Measurements from ENCODE around the gene CPXM1. TPM values are rescaled to one million over a fixed set of nuclear protein-coding genes. Genes with fewer than 3 reads are reported as not detected.

The CPXM1 gene
- total and polyA plus RNA-seq, 2 donors (not counting 3 experiments of a cell fraction or from before 2014, with no cell fraction given) = 18.9 to 20.3 TPM

DNA sequence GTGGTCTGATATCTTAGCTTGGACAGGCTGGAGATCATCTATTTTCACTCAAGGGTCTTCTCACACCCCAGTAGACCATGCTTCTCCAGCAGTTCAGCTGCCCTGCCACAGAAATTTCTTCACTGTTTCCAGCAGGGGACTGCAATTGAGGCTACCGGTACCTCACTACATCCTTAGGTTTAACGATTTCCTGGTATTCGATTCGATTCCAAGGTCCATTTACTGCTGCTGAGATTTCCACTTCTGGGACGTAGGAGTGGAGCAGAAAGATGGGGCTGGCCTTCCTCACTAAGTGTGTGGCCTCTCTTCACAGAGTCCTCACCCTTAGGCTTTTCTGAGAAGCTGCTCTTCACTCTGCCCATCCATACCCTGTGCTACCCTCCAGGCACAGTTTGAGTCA is 46.3 kb upstream of the CPXM1 start:
- Histone ChIP-seq H3K27ac (ENCODE audit: insufficient read depth, low read depth, low read length) (no peak overlapping the region), H3K4me1 (ENCODE audit: control insufficient read depth, extremely low read depth, insufficient read depth, low read length) (no peaks in the 10 kb centered on the region), H3K4me3 (replicated peaks in 1 of 3; ENCODE audit: insufficient read depth in 1 of 3, low read depth in 1 of 3, low read length in 3 of 3) (no peak overlapping the region), H2AFZ (ENCODE audit: low read depth, low read length) (no peak overlapping the region), H4K20me1 (replicated peaks; ENCODE audit: control insufficient read depth, extremely low read depth, insufficient read depth, low read length) (no peaks in the 10 kb centered on the region), H3K79me2 (ENCODE audit: control insufficient read depth, insufficient read depth, low read length) (no peaks in the 10 kb centered on the region), H3K9me1 (replicated peaks; ENCODE audit: control insufficient read depth, extremely low read depth, insufficient read depth, low read length) (no peaks in the 10 kb centered on the region), H3K36me3 (ENCODE audit: control insufficient read depth in 2 of 2, extremely low read depth in 1 of 2, insufficient read depth in 2 of 2, low read length in 2 of 2) (no peaks in the 10 kb centered on the region), H3K4me2 (ENCODE audit: insufficient read depth, low read length) (no peak overlapping the region), H3K9me3 (replicated peaks; ENCODE audit: control insufficient read depth, insufficient read depth, low read length) (no peaks in the 10 kb centered on the region), H3K27me3 (ENCODE audit: control insufficient read depth in 2 of 2, insufficient read depth in 2 of 2, low read length in 2 of 2) (no peaks in the 10 kb centered on the region), H3K9ac (replicated peaks; ENCODE audit: extremely low read depth, insufficient read depth, low read length) (no peak overlapping the region)
- DNase-seq (ENCODE audit: low read depth, low spot score) (no peak), FAIRE-seq (no peak)
- dilution Hi-C loops (cut with MboI; ENCODE audit: extremely low pct_ligation_motif_present, low sequenced_read_pairs) = no loop called here
- intact Hi-C loops (cut with micrococcal nuclease) = no loop called here
- ChIA-PET POLR2A (no interaction called here), CTCF (interaction anchor here (0.7 to 1.7 kb wide), 2 partner anchors 10 to 94 kb away, joined by 4 read pairs; no protein-coding TSS in a partner anchor)
- no TSS peak for BruUV-seq (replicated peaks)
- TF ChIP-seq, protein P1, sequence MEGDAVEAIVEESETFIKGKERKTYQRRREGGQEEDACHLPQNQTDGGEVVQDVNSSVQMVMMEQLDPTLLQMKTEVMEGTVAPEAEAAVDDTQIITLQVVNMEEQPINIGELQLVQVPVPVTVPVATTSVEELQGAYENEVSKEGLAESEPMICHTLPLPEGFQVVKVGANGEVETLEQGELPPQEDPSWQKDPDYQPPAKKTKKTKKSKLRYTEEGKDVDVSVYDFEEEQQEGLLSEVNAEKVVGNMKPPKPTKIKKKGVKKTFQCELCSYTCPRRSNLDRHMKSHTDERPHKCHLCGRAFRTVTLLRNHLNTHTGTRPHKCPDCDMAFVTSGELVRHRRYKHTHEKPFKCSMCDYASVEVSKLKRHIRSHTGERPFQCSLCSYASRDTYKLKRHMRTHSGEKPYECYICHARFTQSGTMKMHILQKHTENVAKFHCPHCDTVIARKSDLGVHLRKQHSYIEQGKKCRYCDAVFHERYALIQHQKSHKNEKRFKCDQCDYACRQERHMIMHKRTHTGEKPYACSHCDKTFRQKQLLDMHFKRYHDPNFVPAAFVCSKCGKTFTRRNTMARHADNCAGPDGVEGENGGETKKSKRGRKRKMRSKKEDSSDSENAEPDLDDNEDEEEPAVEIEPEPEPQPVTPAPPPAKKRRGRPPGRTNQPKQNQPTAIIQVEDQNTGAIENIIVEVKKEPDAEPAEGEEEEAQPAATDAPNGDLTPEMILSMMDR (IDR thresholded peaks at IDR 0.05; ENCODE audit: extremely low read depth in 1 of 2, insufficient read depth in 1 of 2, low read depth in 1 of 2, low read length in 2 of 2) = no peak
- no peak for TF ChIP-seq POLR2A (IDR thresholded peaks at IDR 0.05; ENCODE audit: low read depth, low read length)
- TF ChIP-seq FOS (IDR thresholded peaks at IDR 0.05; ENCODE audit: borderline replicate concordance, insufficient read depth, low read length) = no peak
- no peak for TF ChIP-seq POLR2AphosphoS5 (IDR thresholded peaks at IDR 0.05; ENCODE audit: insufficient read depth, low read depth, low read length)
- TF ChIP-seq JUN (IDR thresholded peaks at IDR 0.05; ENCODE audit: borderline replicate concordance, insufficient read depth, insufficient read length, low read depth) = no peak
- TF ChIP-seq EZH2 (IDR thresholded peaks at IDR 0.05; ENCODE audit: borderline replicate concordance, low read depth, low read length, severe bottlenecking) = no peak
- TF ChIP-seq, protein P2, sequence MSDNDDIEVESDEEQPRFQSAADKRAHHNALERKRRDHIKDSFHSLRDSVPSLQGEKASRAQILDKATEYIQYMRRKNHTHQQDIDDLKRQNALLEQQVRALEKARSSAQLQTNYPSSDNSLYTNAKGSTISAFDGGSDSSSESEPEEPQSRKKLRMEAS (IDR thresholded peaks at IDR 0.05; ENCODE audit: insufficient read depth, insufficient read length) = no peak
- TF ChIP-seq GATA2 (IDR thresholded peaks at IDR 0.05; ENCODE audit: insufficient read depth, insufficient read length, low read depth, low read length) = no peak
- no peak for TF ChIP-seq MYC (IDR thresholded peaks at IDR 0.05; ENCODE audit: low read depth, low read length)

All from endothelial cell of umbilical vein (primary cell).